HG03575 (cell line): Measurements from ENCODE around the gene NAPSA.
"Not testable (repeated sequence)": the region's sequence is repeated elsewhere in the genome, so short reads cannot be mapped to it uniquely, and the experiment has no call there.

Source experiments
- ATAC-seq: cut with Tn5 transposase; IDR thresholded peaks from one replicate; pipeline ENCODE4 v1.9.1; 2021; ENCODE audit not compliant: unreplicated experiment, insufficient number of reproducible peaks, low FRiP score; ENCODE audit errors: extremely low read depth

NAPSA gene

GRCh38 chr19:50362656-50363424 is 2.6 kb downstream of the NAPSA start:
- ATAC-seq, result no peak

- ATAC-seq, result no peak
These were observed 3.4 kb downstream of the NAPSA start for GRCh38 chr19:50362030-50362412.

- ATAC-seq, result no peak
These were observed 4.0 kb downstream of the NAPSA start for GRCh38 chr19:50361290-50362029.

GRCh38 chr19:50359328-50359818 is 6.1 kb downstream of the NAPSA start:
- ATAC-seq, result no peak

GRCh38 chr19:50358483-50359327 is 6.7 kb downstream of the NAPSA start:
- ATAC-seq, result no peak

- no peak for ATAC-seq
These were observed 8.0 kb downstream of the NAPSA start for GRCh38 chr19:50357178-50358100.

- no peak for ATAC-seq
These were observed 8.7 kb downstream of the NAPSA start for GRCh38 chr19:50356691-50357177.

GRCh38 chr19:50353487-50353880 is 12.0 kb downstream of the NAPSA start:
- ATAC-seq, result not testable (repeated sequence)

- ATAC-seq, result no peak
These were observed 13.2 kb downstream of the NAPSA start for GRCh38 chr19:50352242-50352641.

GRCh38 chr19:50349277-50350057 is 16.0 kb downstream of the NAPSA start:
- ATAC-seq, result no peak

GRCh38 chr19:50347089-50347581 is 18.3 kb downstream of the NAPSA start:
- not testable (repeated sequence) for ATAC-seq

GRCh38 chr19:50344661-50345318 is 20.6 kb downstream of the NAPSA start:
- no peak for ATAC-seq

GRCh38 chr19:50341091-50341564 is 24.3 kb downstream of the NAPSA start:
- ATAC-seq, result no peak

GRCh38 chr19:50340331-50340730 is 25.1 kb downstream of the NAPSA start:
- ATAC-seq, result no peak

- not testable (repeated sequence) for ATAC-seq
These were observed 28.4 kb downstream of the NAPSA start for GRCh38 chr19:50337031-50337430.

- no peak for ATAC-seq
These were observed 30.6 kb downstream of the NAPSA start for GRCh38 chr19:50334741-50335421.
